Ascending aorta (tissue), 2 donors: Measurements from ENCODE around the gene SLC35C1. TPM values are rescaled to one million over a fixed set of nuclear protein-coding genes. Genes with fewer than 3 reads are reported as not detected.
"Not testable (repeated sequence)": the region's sequence is repeated elsewhere in the genome, so short reads cannot be mapped to it uniquely, and the experiment has no call there.

Experiments used
- DNase-seq, 2 donors: peaks; one replicate each; pipeline ENCODE4 v3.0.0-alpha.2; 2019; ENCODE audit warnings: low spot score in 2 of 2
- H3K27ac ChIP-seq, 2 donors: fragments of 200-600 bp; sonication (generic); one replicate each; pipeline ENCODE4 v1.5.1; 2016 to 2017; ENCODE audit warnings: mild to moderate bottlenecking in 1 of 2
- H3K27me3 ChIP-seq: fragments of 200-600 bp; sonication (generic); one replicate; pipeline ENCODE4 v1.5.1; 2017
- H3K36me3 ChIP-seq, 2 donors: fragments of 200-600 bp; sonication (generic); one replicate each; pipeline ENCODE4 v1.5.1; 2016
- H3K4me1 ChIP-seq, 2 donors: fragments of 200-600 bp; sonication (generic); one replicate each; pipeline ENCODE4 v1.5.1; 2016 to 2017; ENCODE audit warnings: mild to moderate bottlenecking in 1 of 2
- H3K4me3 ChIP-seq, 2 donors: fragments of 200-600 bp; sonication (generic); one replicate each; pipeline ENCODE4 v1.5.1; 2016 to 2017; ENCODE audit warnings: mild to moderate bottlenecking in 1 of 2
- H3K9me3 ChIP-seq, 2 donors: fragments of 200-600 bp; sonication (generic); one replicate each; pipeline ENCODE4 v1.5.1; 2016
- CTCF ChIP-seq, 3 experiments: fragments of 200-600 bp in 2 of 3; fragments of 450-650 bp in 1 of 3; sonication (generic) in 2 of 3; IDR thresholded peaks; one replicate each; pipeline ENCODE4 v1.5.1; 2016 to 2019; ENCODE audit warnings: antibody characterized with exemption in 3 of 3, mild to moderate bottlenecking in 1 of 3, moderate library complexity in 1 of 3
- intact Hi-C: fragments of 100-400 bp; cut with DNase I; formaldehyde crosslinking; loops from one replicate; pipeline ENCODE4 v1.15.1; 2023
- total RNA-seq: library from RNA; depleted of rRNA; stranded (reverse); fragments of >200 nt; gene quantifications from one replicate; pipeline ENCODE4 v1.1.0, GENCODE V29; 2016

The SLC35C1 gene
- total RNA-seq, 1 donor from 2014 or later: 47.7 TPM

- no peak for DNase-seq
- TF ChIP-seq CTCF (IDR thresholded peaks at IDR 0.05): no peak
Observed at GRCh38 chr11:45816614-45817013, 11.7 kb downstream of the SLC35C1 start.

GRCh38 chr11:45817191-45817590 is 12.2 kb downstream of the SLC35C1 start:
- no peak overlapping the region for H3K27ac ChIP-seq
- no peak for TF ChIP-seq CTCF (IDR thresholded peaks at IDR 0.05)
- H3K4me3 ChIP-seq: no peak overlapping the region
- intact Hi-C loops: no loop called here
- no peaks in the 10 kb centered on the region for H3K4me1 ChIP-seq
- H3K36me3 ChIP-seq: peaks cover 0 to 2% of the 10 kb centered on the region in 2 donors
- no peaks in the 10 kb centered on the region for H3K27me3 ChIP-seq
- peak in 1 of 2 donors; percentile 33 for DNase-seq
- no peaks in the 10 kb centered on the region for H3K9me3 ChIP-seq

More at GRCh38 chr11:45816614-45817013, 11.7 kb downstream of the SLC35C1 start:
- H3K27ac ChIP-seq: no peak overlapping the region
- H3K4me3 ChIP-seq: no peak overlapping the region
- H3K4me1 ChIP-seq: no peaks in the 10 kb centered on the region
- H3K9me3 ChIP-seq: no peaks in the 10 kb centered on the region
- H3K36me3 ChIP-seq: peaks cover under 1 to 8% of the 10 kb centered on the region in 2 donors
- intact Hi-C loops: no loop called here
- H3K27me3 ChIP-seq: no peaks in the 10 kb centered on the region

- intact Hi-C loops: no loop called here
- Histone ChIP-seq H3K4me3 (no peak overlapping the region), H3K4me1 (no peaks in the 10 kb centered on the region), H3K27me3 (no peaks in the 10 kb centered on the region), H3K27ac (no peak overlapping the region), H3K36me3 (no peaks in the 10 kb centered on the region), H3K9me3 (no peaks in the 10 kb centered on the region)
- DNase-seq: peak in 1 of 2 donors; percentile 33
- TF ChIP-seq CTCF (IDR thresholded peaks at IDR 0.05): no peak
Observed at GRCh38 chr11:45818961-45819605, 14.1 kb downstream of the SLC35C1 start.

- Histone ChIP-seq H3K4me3 (no peak overlapping the region), H3K27ac (no peak overlapping the region), H3K27me3 (no peaks in the 10 kb centered on the region), H3K36me3 (no peaks in the 10 kb centered on the region), H3K4me1 (no peaks in the 10 kb centered on the region), H3K9me3 (no peaks in the 10 kb centered on the region)
- no peak for DNase-seq
- intact Hi-C loops: no loop called here
- no peak for TF ChIP-seq CTCF (IDR thresholded peaks at IDR 0.05)
Observed at GRCh38 chr11:45820211-45820857, 15.4 kb downstream of the SLC35C1 start.

GRCh38 chr11:45826492-45826891 is 21.5 kb downstream of the SLC35C1 start:
- H3K4me1 ChIP-seq, intact Hi-C loops, H3K4me3 ChIP-seq, H3K36me3 ChIP-seq, H3K27me3 ChIP-seq, H3K9me3 ChIP-seq, H3K27ac ChIP-seq, DNase-seq: not testable (repeated sequence)

GRCh38 chr11:45827123-45827522 is 22.2 kb downstream of the SLC35C1 start:
- Histone ChIP-seq H3K4me1 (no peaks in the 10 kb centered on the region), H3K27ac (no peak overlapping the region), H3K9me3 (no peaks in the 10 kb centered on the region), H3K36me3 (no peaks in the 10 kb centered on the region), H3K4me3 (no peak overlapping the region), H3K27me3 (no peaks in the 10 kb centered on the region)
- TF ChIP-seq CTCF (IDR thresholded peaks at IDR 0.05): no peak
- no peak for DNase-seq
- intact Hi-C loops: no loop called here
